CD8-positive, alpha-beta memory T cell (primary cell): Measurements from ENCODE around the gene HDAC1. TPM values are rescaled to one million over a fixed set of nuclear protein-coding genes. Genes with fewer than 3 reads are reported as not detected.

ENCODE experiments used
- CTCF ChIA-PET: fragments of 350-600 bp; sonication (Branson Sonifier 250); formaldehyde crosslinking; loops from one replicate; lab custom pipeline; 2021; ENCODE audit warnings: antibody characterized with exemption; lab: Charles Lee
- POLR2A ChIA-PET: fragments of 350-600 bp; sonication (Branson Sonifier 250); formaldehyde crosslinking; loops from one replicate; lab custom pipeline; 2021; ENCODE audit warnings: antibody characterized with exemption; lab: Charles Lee
- DNase-seq, 5 donors: peaks; one replicate each; pipeline versions ENCODE4 v3.0.0 to v3.0.0-alpha.2; 2020 to 2022; ENCODE audit warnings: mixed read lengths in 1 of 5
- H3K27ac ChIP-seq: one replicate; pipeline ENCODE4 v1.7.0; 2013; ENCODE audit warnings: low read depth, mild to moderate bottlenecking, low read length, moderate library complexity
- H3K27me3 ChIP-seq: 2 replicates; pipeline ENCODE4 v1.7.0; 2013; ENCODE audit warnings: low read length, mild to moderate bottlenecking; ENCODE audit not compliant: insufficient read depth, poor library complexity, severe bottlenecking
- H3K36me3 ChIP-seq: 2 replicates; pipeline ENCODE4 v1.7.0; 2013; ENCODE audit warnings: mild to moderate bottlenecking, low read length, moderate library complexity; ENCODE audit not compliant: insufficient read depth
- H3K4me1 ChIP-seq: 2 replicates; pipeline ENCODE4 v1.7.0; 2013; ENCODE audit warnings: mild to moderate bottlenecking, low read length, moderate library complexity; ENCODE audit not compliant: insufficient read depth
- H3K4me3 ChIP-seq: 2 replicates; pipeline ENCODE4 v1.7.0; 2013; ENCODE audit warnings: mild to moderate bottlenecking, low read length
- H3K9me3 ChIP-seq: 2 replicates; pipeline ENCODE4 v1.7.0; 2013; ENCODE audit warnings: mild to moderate bottlenecking, low read length
- H3K27ac Mint-ChIP-seq, 8 donors: one replicate each; pipeline ENCODE4 v1.8.0; 2020 to 2021; ENCODE audit warnings: mixed read lengths in 8 of 8, mild to moderate bottlenecking in 6 of 8, inconsistent platforms in 3 of 8, moderate library complexity in 3 of 8
- H3K27me3 Mint-ChIP-seq, 2 donors: one replicate each; pipeline ENCODE4 v1.8.0; 2020 to 2021; ENCODE audit warnings: mixed read lengths in 2 of 2, mild to moderate bottlenecking in 1 of 2, moderate library complexity in 1 of 2
- H3K36me3 Mint-ChIP-seq, 3 donors: one replicate each; pipeline ENCODE4 v1.8.0; 2020 to 2021; ENCODE audit warnings: mixed read lengths in 3 of 3, inconsistent platforms in 1 of 3, mild to moderate bottlenecking in 1 of 3
- H3K4me1 Mint-ChIP-seq, 3 donors: one replicate each; pipeline ENCODE4 v1.8.0; 2020 to 2021; ENCODE audit warnings: mixed read lengths in 3 of 3, inconsistent platforms in 1 of 3, mild to moderate bottlenecking in 1 of 3
- H3K4me3 Mint-ChIP-seq, 7 donors: one replicate each; pipeline ENCODE4 v1.8.0; 2020 to 2021; ENCODE audit warnings: mixed read lengths in 7 of 7, mild to moderate bottlenecking in 6 of 7, moderate library complexity in 4 of 7, inconsistent platforms in 2 of 7
- H3K9me3 Mint-ChIP-seq, 5 donors: one replicate each; pipeline ENCODE4 v1.8.0; 2020 to 2022; ENCODE audit warnings: mixed read lengths in 5 of 5, mild to moderate bottlenecking in 3 of 5, moderate library complexity in 2 of 5, inconsistent platforms in 1 of 5
- polyA plus RNA-seq: library from polyadenylated mRNA; unstranded; fragments of 300-500 nt; fragmentation: Illumina TruSeq; gene quantifications from one replicate; pipeline ENCODE4 v1.2.3, GENCODE V29; 2021
- total RNA-seq, 2 experiments: library from RNA; stranded (reverse); gene quantifications; one replicate each; pipeline ENCODE4 v1.2.3, GENCODE V29; 2021

HDAC1 gene
- total and polyA plus RNA-seq, 3 experiments from 2014 or later = 164 to 180 (median 172) TPM

DNA sequence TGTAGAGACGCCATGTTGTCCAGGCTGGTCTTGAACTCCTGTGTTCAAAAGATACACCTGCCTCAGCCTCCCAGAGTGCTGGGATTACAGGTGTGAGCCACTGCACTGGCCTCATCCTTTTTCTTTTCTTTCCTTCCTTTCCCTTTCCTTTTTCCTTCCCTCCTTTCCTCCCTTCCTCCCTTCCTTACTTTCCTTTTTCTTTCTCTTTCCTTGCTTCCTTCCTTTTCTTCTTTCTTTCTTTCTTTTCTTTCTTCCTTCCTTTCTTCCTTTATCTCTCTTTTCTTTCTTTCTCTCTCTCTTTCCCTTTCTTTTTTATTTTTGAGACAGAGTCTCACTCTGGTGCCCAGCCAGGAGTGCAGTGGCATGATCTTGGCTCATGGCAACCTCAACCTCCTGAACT, 64.6 kb downstream of the HDAC1 start:
- peak overlapping the region in 1 of 7 donors; percentile 37 for H3K4me3 Mint-ChIP-seq
- Histone ChIP-seq H3K4me1 (peaks cover 22% of the 10 kb centered on the region), H3K27me3 (no peaks in the 10 kb centered on the region), H3K27ac (no peak overlapping the region), H3K36me3 (no peaks in the 10 kb centered on the region), H3K9me3 (no peaks in the 10 kb centered on the region), H3K4me3 (no peak overlapping the region)
- peaks cover 0 to 8% (median 0%) of the 10 kb centered on the region in 3 donors for H3K36me3 Mint-ChIP-seq
- peaks cover 26 to 33% (median 28%) of the 10 kb centered on the region in 3 donors for H3K4me1 Mint-ChIP-seq
- H3K27ac Mint-ChIP-seq = peak overlapping the region in 1 of 8 donors; percentile 92
- no peaks in the 10 kb centered on the region for H3K9me3 Mint-ChIP-seq
- POLR2A ChIA-PET = no interaction called here
- peaks cover 3 to 4% of the 10 kb centered on the region in 2 donors for H3K27me3 Mint-ChIP-seq
- CTCF ChIA-PET = interaction anchor here (1.7 kb wide), 1 partner anchor 9 kb away, joined by 4 read pairs; no protein-coding TSS in a partner anchor
- DNase-seq = no peak

DNA sequence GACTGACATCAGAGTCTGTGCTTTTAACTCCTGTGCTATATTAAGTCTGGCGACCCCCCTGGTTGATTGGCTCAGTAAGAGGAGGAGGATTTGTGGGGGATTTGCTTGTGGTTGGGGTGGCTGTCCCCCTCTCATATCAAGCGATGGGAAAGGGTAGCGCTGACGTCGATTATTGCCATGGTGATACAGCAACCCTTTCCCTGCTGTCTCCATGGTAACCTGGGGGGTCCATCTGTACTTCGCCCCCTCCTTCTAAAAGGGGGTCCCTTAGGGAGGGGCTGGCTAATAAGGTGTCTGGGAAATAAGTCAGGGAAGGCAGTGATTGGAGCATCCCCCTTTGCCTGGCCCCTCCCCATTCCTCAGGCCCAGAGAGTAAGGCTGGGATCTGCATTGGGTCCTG, 65.7 kb downstream of the HDAC1 start:
- no peak overlapping the region for H3K4me3 Mint-ChIP-seq
- peaks cover 3 to 4% of the 10 kb centered on the region in 2 donors for H3K27me3 Mint-ChIP-seq
- peaks cover 28 to 33% (median 31%) of the 10 kb centered on the region in 3 donors for H3K4me1 Mint-ChIP-seq
- H3K36me3 Mint-ChIP-seq = peaks cover 0 to 8% (median 1%) of the 10 kb centered on the region in 3 donors
- CTCF ChIA-PET = interaction anchor here (1.2 kb wide), 1 partner anchor 22 kb away, joined by 3 read pairs; the partner anchor contains the start of gene MARCKSL1
- H3K4me3 ChIP-seq = no peak overlapping the region
- H3K27me3 ChIP-seq = no peaks in the 10 kb centered on the region
- no peaks in the 10 kb centered on the region for H3K9me3 ChIP-seq
- no peak for DNase-seq
- H3K4me1 ChIP-seq = peaks cover 12% of the 10 kb centered on the region
- no peaks in the 10 kb centered on the region for H3K9me3 Mint-ChIP-seq
- no peak overlapping the region for H3K27ac Mint-ChIP-seq
- no peak overlapping the region for H3K27ac ChIP-seq
- POLR2A ChIA-PET = interaction anchor here (1.1 kb wide), 1 partner anchor 22 kb away, joined by 5 read pairs; the partner anchor contains the start of gene MARCKSL1
- H3K36me3 ChIP-seq = no peaks in the 10 kb centered on the region

DNA sequence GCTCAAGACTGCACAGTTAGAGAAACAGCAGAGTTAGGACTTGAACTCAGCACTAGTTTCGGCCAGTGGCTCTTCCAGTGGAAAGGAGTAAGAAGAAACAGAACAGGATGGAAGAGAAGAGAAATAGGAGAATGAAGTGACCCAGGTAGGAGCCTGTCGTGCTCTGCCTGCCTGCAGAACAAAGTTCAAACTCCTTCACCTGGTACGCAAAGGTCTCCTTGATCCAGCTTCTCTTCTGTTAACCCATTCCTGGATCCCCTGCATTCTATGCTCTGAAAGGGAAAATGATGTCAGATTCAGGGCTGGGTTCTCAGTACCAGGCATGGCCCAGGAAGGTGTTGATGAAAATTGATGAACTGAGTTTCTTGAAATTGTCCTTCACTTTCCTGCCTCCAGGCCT, 66.6 kb downstream of the HDAC1 start:
- H3K36me3 Mint-ChIP-seq = peaks cover 0 to 10% (median 5%) of the 10 kb centered on the region in 3 donors
- peak overlapping the region in 1 of 7 donors; percentile 3 for H3K4me3 Mint-ChIP-seq
- Histone ChIP-seq H3K9me3 (no peaks in the 10 kb centered on the region), H3K27me3 (no peaks in the 10 kb centered on the region), H3K36me3 (no peaks in the 10 kb centered on the region), H3K4me3 (no peak overlapping the region), H3K4me1 (peaks cover 10% of the 10 kb centered on the region), H3K27ac (no peak overlapping the region)
- H3K9me3 Mint-ChIP-seq = no peaks in the 10 kb centered on the region
- CTCF ChIA-PET = interaction anchor here (1.2 kb wide), 1 partner anchor 23 kb away, joined by 3 read pairs; the partner anchor contains the start of gene MARCKSL1
- POLR2A ChIA-PET = interaction anchor here (0.7 to 1.1 kb wide), 2 partner anchors 22 to 24 kb away, joined by 4 to 5 read pairs; partner anchors contain the start of gene MARCKSL1
- no peak overlapping the region for H3K27ac Mint-ChIP-seq
- peaks cover 29 to 34% (median 30%) of the 10 kb centered on the region in 3 donors for H3K4me1 Mint-ChIP-seq
- DNase-seq = no peak
- H3K27me3 Mint-ChIP-seq = peaks cover 3 to 4% of the 10 kb centered on the region in 2 donors

DNA sequence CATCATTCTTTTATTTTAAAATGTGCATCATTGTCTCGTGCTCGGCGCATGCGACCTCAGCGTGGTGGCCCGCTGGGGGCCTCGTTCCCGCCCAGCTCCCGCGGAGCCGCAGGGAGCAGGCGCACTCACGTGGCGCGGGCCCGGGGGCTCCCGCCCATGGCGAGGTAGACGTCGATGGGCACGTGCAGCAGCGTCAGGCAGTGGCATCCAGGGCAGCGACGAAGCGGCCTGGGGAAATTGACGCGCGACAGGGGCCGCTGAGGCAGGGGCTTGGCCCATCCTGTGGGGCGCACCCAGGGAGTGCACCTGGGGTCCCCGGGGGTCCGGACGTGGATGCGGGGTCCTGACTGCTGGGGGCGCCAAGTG, 69.4 kb downstream of the HDAC1 start:
- H3K4me1 Mint-ChIP-seq = peaks cover 20 to 26% (median 22%) of the 10 kb centered on the region in 3 donors
- POLR2A ChIA-PET = no interaction called here
- Histone ChIP-seq H3K27ac (no peak overlapping the region), H3K4me3 (no peak overlapping the region), H3K9me3 (no peaks in the 10 kb centered on the region), H3K4me1 (peaks cover 10% of the 10 kb centered on the region), H3K27me3 (no peaks in the 10 kb centered on the region), H3K36me3 (no peaks in the 10 kb centered on the region)
- H3K4me3 Mint-ChIP-seq = no peak overlapping the region
- peaks cover 0 to 27% (median 14%) of the 10 kb centered on the region in 3 donors for H3K36me3 Mint-ChIP-seq
- H3K27ac Mint-ChIP-seq = peak overlapping the region in 1 of 8 donors; percentile 71
- H3K27me3 Mint-ChIP-seq = peaks cover 3 to 4% of the 10 kb centered on the region in 2 donors
- no peaks in the 10 kb centered on the region for H3K9me3 Mint-ChIP-seq
- DNase-seq = no peak
- CTCF ChIA-PET = no interaction called here

DNA sequence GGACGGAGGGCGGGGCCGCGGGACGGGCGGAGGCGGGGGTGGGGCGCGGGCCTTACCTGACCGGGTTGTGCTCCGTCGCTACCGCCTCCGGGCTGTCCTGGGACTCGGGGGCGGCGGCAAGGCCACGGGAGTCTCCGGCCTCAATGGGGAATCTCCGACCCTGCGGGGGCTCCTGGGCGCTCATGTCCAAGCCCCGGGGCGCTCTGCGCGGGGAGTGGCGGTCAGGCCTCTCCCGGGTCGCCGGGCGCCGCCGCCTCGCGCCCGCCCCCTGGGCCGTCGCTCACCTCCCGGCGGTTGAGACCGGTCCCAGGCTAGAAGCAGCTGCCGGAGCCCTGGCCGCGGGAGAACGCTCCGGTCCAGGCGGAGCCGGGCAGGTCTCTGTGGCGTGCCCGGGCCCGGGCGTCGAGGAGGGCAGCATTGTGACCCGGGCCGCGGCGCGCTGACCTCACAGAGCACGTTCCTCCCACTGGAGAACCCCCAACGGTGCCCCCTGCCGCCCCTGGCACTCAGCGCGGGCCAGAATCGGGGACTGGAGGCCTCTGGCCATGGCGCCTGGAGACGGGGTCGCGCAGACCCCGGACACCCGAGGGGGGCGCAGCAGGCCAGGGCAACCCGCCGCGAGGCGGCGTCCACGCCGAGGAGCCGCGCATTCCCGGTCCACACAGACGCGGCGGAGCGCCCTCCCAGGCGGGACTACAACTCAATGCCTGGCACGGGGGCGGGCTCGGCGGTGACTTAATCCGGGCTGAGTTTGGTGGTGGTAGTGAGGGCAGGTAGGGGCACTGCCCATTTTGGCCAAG, 70.0 kb downstream of the HDAC1 start:
- H3K4me1 Mint-ChIP-seq = peaks cover 20 to 26% (median 22%) of the 10 kb centered on the region in 3 donors

DNA sequence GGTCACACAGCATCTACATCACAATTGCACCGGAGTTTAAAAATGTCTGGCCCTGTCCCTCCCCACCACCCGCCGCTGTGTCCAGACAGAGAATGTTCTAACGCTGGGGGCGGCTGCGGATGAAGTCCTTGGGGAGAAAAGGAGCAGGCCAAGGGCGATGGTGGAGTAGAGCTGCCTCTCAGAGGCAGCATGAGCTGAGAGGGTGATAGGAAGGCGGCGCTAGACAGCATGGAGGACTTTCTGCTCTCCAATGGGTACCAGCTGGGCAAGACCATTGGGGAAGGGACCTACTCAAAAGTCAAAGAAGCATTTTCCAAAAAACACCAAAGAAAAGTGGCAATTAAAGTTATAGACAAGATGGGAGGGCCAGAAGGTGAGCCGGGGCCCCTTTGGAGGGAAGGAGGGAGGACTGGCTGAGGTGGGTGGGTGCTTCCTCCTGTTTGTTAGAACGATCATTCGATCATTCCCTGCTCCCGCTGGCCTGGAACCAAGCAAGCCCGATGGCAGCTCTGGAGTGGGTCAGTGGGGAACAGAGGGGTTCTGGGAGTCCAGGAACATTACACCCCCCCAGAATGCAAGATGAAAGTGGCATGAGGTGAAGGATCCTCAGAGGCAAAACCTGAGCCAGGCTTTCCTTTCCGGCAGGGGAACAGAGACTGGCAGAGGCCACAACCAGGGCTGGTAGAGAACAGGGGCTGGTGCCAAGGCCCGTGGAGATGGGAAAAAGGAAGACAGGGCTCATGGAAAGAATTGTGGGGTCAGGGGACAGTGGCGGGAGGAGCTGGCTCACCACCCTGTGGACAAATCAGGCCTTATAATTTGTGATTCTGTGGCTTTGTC, 70.8 kb downstream of the HDAC1 start, which contains the start of the genes FAM229A and TSSK3:
FAM229A (minus strand) TSS at position 12 of the 840 bp plus-strand sequence. CDS start 394 bp downstream, outside the sequence.
TSSK3 (plus strand) TSS at position 66 of the 840 bp plus-strand sequence; CDS start at position 229, 163 bp downstream.
- H3K4me1 ChIP-seq = peaks cover 10% of the 10 kb centered on the region
- H3K4me1 Mint-ChIP-seq = peaks cover 20 to 26% (median 22%) of the 10 kb centered on the region in 3 donors
- peaks cover 7% of the 10 kb centered on the region for H3K36me3 ChIP-seq
- ChIA-PET CTCF (interaction anchor here (1.0 to 1.6 kb wide), 2 partner anchors 112 to 147 kb away, joined by 3 read pairs; partner anchors contain the start of gene LCK), POLR2A (interaction anchor here (1.0 kb wide), 1 partner anchor 26 kb away, joined by 3 read pairs; the partner anchor contains the start of gene MARCKSL1)
- H3K27ac ChIP-seq = no peak within 1 kb of the TSS
- no peaks in the 10 kb centered on the region for H3K27me3 ChIP-seq
- no peaks in the 10 kb centered on the region for H3K9me3 Mint-ChIP-seq
- peaks cover 0 to 41% (median 11%) of the 10 kb centered on the region in 3 donors for H3K36me3 Mint-ChIP-seq
- H3K4me3 Mint-ChIP-seq = peak within 1 kb of the TSS; percentile 47 to 68 (median 62)
- H3K9me3 ChIP-seq = no peaks in the 10 kb centered on the region
- H3K4me3 ChIP-seq = no peak within 1 kb of the TSS
- no peak for DNase-seq
- H3K27me3 Mint-ChIP-seq = peaks cover 3 to 4% of the 10 kb centered on the region in 2 donors
- peak within 1 kb of the TSS in 6 of 8 donors; percentile 14 to 95 (median 59) for H3K27ac Mint-ChIP-seq

More for the DNA sequence above, 70.0 kb downstream of the HDAC1 start:
- H3K27me3 Mint-ChIP-seq = peaks cover 3 to 4% of the 10 kb centered on the region in 2 donors
- Histone ChIP-seq H3K36me3 (peaks cover 5% of the 10 kb centered on the region), H3K4me1 (peaks cover 10% of the 10 kb centered on the region), H3K27ac (no peak overlapping the region), H3K9me3 (no peaks in the 10 kb centered on the region), H3K27me3 (no peaks in the 10 kb centered on the region), H3K4me3 (no peak overlapping the region)
- peaks cover 0 to 32% (median 11%) of the 10 kb centered on the region in 3 donors for H3K36me3 Mint-ChIP-seq
- H3K27ac Mint-ChIP-seq = peak overlapping the region in 1 of 8 donors; percentile 14
- CTCF ChIA-PET = interaction anchor here (1.6 kb wide), 1 partner anchor 146 kb away, joined by 3 read pairs; no protein-coding TSS in a partner anchor
- peak overlapping the region in 5 of 7 donors; percentile 35 to 68 (median 65) for H3K4me3 Mint-ChIP-seq
- POLR2A ChIA-PET = no interaction called here
- no peaks in the 10 kb centered on the region for H3K9me3 Mint-ChIP-seq
- DNase-seq = peak in 1 of 5 donors; percentile 39

DNA sequence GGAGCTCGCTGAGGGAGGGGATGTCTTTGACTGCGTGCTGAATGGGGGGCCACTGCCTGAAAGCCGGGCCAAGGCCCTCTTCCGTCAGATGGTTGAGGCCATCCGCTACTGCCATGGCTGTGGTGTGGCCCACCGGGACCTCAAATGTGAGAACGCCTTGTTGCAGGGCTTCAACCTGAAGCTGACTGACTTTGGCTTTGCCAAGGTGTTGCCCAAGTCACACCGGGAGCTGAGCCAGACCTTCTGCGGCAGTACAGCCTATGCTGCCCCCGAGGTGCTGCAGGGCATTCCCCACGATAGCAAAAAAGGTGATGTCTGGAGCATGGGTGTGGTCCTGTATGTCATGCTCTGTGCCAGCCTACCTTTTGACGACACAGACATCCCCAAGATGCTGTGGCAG, 71.8 kb downstream of the HDAC1 start:
- no peak for DNase-seq
- Mint-ChIP-seq H3K4me3 (no peak overlapping the region), H3K9me3 (no peaks in the 10 kb centered on the region)

More for the DNA sequence above, 71.8 kb downstream of the HDAC1 start:
- POLR2A ChIA-PET = interaction anchor here (1.0 kb wide), 1 partner anchor 27 kb away, joined by 3 read pairs; the partner anchor contains the start of gene MARCKSL1
- no peak overlapping the region for H3K27ac ChIP-seq
- CTCF ChIA-PET = interaction anchor here (1.0 kb wide), 1 partner anchor 113 kb away, joined by 3 read pairs; the partner anchor contains the start of gene LCK
- H3K36me3 ChIP-seq = peaks cover 14% of the 10 kb centered on the region
- peaks cover 10% of the 10 kb centered on the region for H3K4me1 ChIP-seq
- Mint-ChIP-seq H3K36me3 (peaks cover 0 to 51% (median 11%) of the 10 kb centered on the region in 3 donors), H3K4me1 (peaks cover 20 to 23% (median 22%) of the 10 kb centered on the region in 3 donors), H3K27me3 (peaks cover 3 to 4% of the 10 kb centered on the region in 2 donors), H3K27ac (peak overlapping the region in 1 of 8 donors; percentile 14)
- no peaks in the 10 kb centered on the region for H3K9me3 ChIP-seq
- H3K4me3 ChIP-seq = no peak overlapping the region
- H3K27me3 ChIP-seq = no peaks in the 10 kb centered on the region
